Neural progenitor cell (in vitro differentiated cells): ENCODE measurements around the gene ITPR1.

Source experiments
- CTCF ChIP-seq: fragments of 200-600 bp; sonication (generic); IDR thresholded peaks from 2 replicates; pipeline ENCODE4 v1.5.1; 2017; ENCODE audit warnings: antibody characterized with exemption, mild to moderate bottlenecking
- EZH2 ChIP-seq: fragments of 200-600 bp; sonication (generic); IDR thresholded peaks from 2 replicates; pipeline ENCODE4 v1.6.1; 2017; ENCODE audit warnings: antibody characterized with exemption, mild to moderate bottlenecking, moderate library complexity
- EZH2phosphoT487 ChIP-seq: fragments of 200-600 bp; sonication (generic); IDR thresholded peaks from 2 replicates; pipeline ENCODE4 v1.6.1; 2017; ENCODE audit warnings: antibody characterized with exemption

- TF ChIP-seq EZH2 (no peak), CTCF (no peak), EZH2phosphoT487 (no peak)
These were observed 30.6 kb upstream of the ITPR1 start for GRCh38 chr3:4462369-4463040.
